CD4-positive, alpha-beta T cell (primary cell): ENCODE data around the gene OSBPL6. TPM values are rescaled to one million over a fixed set of nuclear protein-coding genes. Genes with fewer than 3 reads are reported as not detected.

Experiments
- ATAC-seq: fragments of 200-7000 bp; cut with Tn5 transposase; one replicate; pipeline ENCODE4 v1.10.0; 2022; ENCODE audit warnings: mild to moderate bottlenecking; ENCODE audit not compliant: poor library complexity
- CTCF ChIA-PET: fragments of 350-600 bp; sonication (Branson Sonifier 250); formaldehyde crosslinking; loops from one replicate; lab custom pipeline; 2021; ENCODE audit warnings: antibody characterized with exemption, inconsistent platforms; lab: Charles Lee
- POLR2A ChIA-PET: fragments of 350-600 bp; sonication (Branson Sonifier 250); formaldehyde crosslinking; loops from one replicate; lab custom pipeline; 2021; ENCODE audit warnings: antibody characterized with exemption, inconsistent platforms; lab: Charles Lee
- DNase-seq, 14 experiments: peaks; one replicate each; pipeline ENCODE4 v3.0.0-alpha.2; 2013 to 2020; ENCODE audit warnings: mixed read lengths in 2 of 14
- H3K27ac ChIP-seq, 2 donors: one replicate each; pipeline versions ENCODE4 v1.5.1 to v1.7.0; 2013; ENCODE audit warnings: low read length in 2 of 2, low read depth in 1 of 2, mild to moderate bottlenecking in 1 of 2
- H3K27me3 ChIP-seq, 2 experiments: 1 replicate in 1 of 2; 2 replicates in 1 of 2; pipeline versions ENCODE4 v1.6.1 to v1.7.0; 2013; ENCODE audit warnings: low read length in 2 of 2, control low read depth in 1 of 2, mild to moderate bottlenecking in 1 of 2, moderate library complexity in 1 of 2; ENCODE audit not compliant: insufficient read depth in 2 of 2, control insufficient read depth in 1 of 2
- H3K36me3 ChIP-seq: one replicate; pipeline ENCODE4 v1.6.1; 2013; ENCODE audit warnings: low read length, control low read depth; ENCODE audit not compliant: insufficient read depth
- H3K4me1 ChIP-seq: one replicate; pipeline ENCODE4 v1.6.1; 2013; ENCODE audit warnings: low read length, control low read depth; ENCODE audit not compliant: insufficient read depth
- H3K4me3 ChIP-seq: one replicate; pipeline ENCODE4 v1.5.1; 2013; ENCODE audit warnings: mild to moderate bottlenecking, low read length, moderate library complexity
- H3K9me3 ChIP-seq, 2 experiments: 1 replicate in 1 of 2; 2 replicates in 1 of 2; pipeline versions ENCODE4 v1.6.1 to v1.7.0; 2013; ENCODE audit warnings: low read length in 2 of 2, mild to moderate bottlenecking in 2 of 2, control low read depth in 1 of 2, moderate library complexity in 1 of 2; ENCODE audit not compliant: control insufficient read depth in 1 of 2, insufficient read depth in 1 of 2
- H3K27ac Mint-ChIP-seq: one replicate; pipeline ENCODE4 v1.8.0; 2020; ENCODE audit warnings: mixed read lengths
- H3K27me3 Mint-ChIP-seq: one replicate; pipeline ENCODE4 v1.8.0; 2021; ENCODE audit warnings: mixed read lengths
- H3K36me3 Mint-ChIP-seq: one replicate; pipeline ENCODE4 v1.8.0; 2021; ENCODE audit warnings: low read depth, mixed read lengths
- H3K4me1 Mint-ChIP-seq: one replicate; pipeline ENCODE4 v1.8.0; 2021; ENCODE audit warnings: low read depth, mixed read lengths
- H3K4me3 Mint-ChIP-seq: one replicate; pipeline ENCODE4 v1.8.0; 2020; ENCODE audit warnings: mild to moderate bottlenecking, mixed read lengths
- H3K9me3 Mint-ChIP-seq: one replicate; pipeline ENCODE4 v1.8.0; 2020; ENCODE audit warnings: mixed read lengths
- intact Hi-C, 2 experiments: fragments of 100-400 bp; cut with DNase I in 1 of 2; cut with micrococcal nuclease in 1 of 2; formaldehyde crosslinking; loops; one replicate each; pipeline versions ENCODE4 v1.15.1 to v1.9.0; 2023 to 2025; cut with DNase I, micrococcal nuclease
- total RNA-seq, 174 experiments: library from RNA in 2 of 174; stranded (reverse) in 2 of 174; gene quantifications; one replicate each; pipeline ENCODE4 v1.2.3 and lab custom pipeline; 2021 to 2026
- TF ChIP-seq, protein P1 (sequence below): fragments of 200-600 bp; IDR thresholded peaks from one replicate; pipeline ENCODE4 v1.8.0; 2022; ENCODE audit warnings: antibody characterized with exemption, mild to moderate bottlenecking

OSBPL6 gene
- total RNA-seq, 2 experiments from 2014 or later = 0.08 to 0.11 TPM

GRCh38 chr2:178392215-178392614, 197.9 kb downstream of the OSBPL6 start:
- CTCF ChIA-PET = interaction anchor here (2.4 kb wide), 1 partner anchor 22 kb away, joined by 13 read pairs; no protein-coding TSS in a partner anchor
- Mint-ChIP-seq H3K4me3 (no peak overlapping the region), H3K27me3 (no peaks in the 10 kb centered on the region), H3K27ac (no peak overlapping the region), H3K4me1 (no peaks in the 10 kb centered on the region), H3K36me3 (no peaks in the 10 kb centered on the region), H3K9me3 (no peaks in the 10 kb centered on the region)
- Histone ChIP-seq H3K27ac (no peak overlapping the region), H3K9me3 (no peaks in the 10 kb centered on the region), H3K27me3 (no peaks in the 10 kb centered on the region), H3K4me3 (no peak overlapping the region), H3K4me1 (no peaks in the 10 kb centered on the region), H3K36me3 (no peaks in the 10 kb centered on the region)
- POLR2A ChIA-PET = no interaction called here
- TF ChIP-seq, protein P1, sequence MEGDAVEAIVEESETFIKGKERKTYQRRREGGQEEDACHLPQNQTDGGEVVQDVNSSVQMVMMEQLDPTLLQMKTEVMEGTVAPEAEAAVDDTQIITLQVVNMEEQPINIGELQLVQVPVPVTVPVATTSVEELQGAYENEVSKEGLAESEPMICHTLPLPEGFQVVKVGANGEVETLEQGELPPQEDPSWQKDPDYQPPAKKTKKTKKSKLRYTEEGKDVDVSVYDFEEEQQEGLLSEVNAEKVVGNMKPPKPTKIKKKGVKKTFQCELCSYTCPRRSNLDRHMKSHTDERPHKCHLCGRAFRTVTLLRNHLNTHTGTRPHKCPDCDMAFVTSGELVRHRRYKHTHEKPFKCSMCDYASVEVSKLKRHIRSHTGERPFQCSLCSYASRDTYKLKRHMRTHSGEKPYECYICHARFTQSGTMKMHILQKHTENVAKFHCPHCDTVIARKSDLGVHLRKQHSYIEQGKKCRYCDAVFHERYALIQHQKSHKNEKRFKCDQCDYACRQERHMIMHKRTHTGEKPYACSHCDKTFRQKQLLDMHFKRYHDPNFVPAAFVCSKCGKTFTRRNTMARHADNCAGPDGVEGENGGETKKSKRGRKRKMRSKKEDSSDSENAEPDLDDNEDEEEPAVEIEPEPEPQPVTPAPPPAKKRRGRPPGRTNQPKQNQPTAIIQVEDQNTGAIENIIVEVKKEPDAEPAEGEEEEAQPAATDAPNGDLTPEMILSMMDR = no peak
- intact Hi-C loops = loop anchor here in 1 of 2 experiments (10.0 kb wide), 1 partner anchor 103 kb away; no protein-coding TSS in a partner anchor
- DNase-seq = no peak
- no peak for ATAC-seq

DNA sequence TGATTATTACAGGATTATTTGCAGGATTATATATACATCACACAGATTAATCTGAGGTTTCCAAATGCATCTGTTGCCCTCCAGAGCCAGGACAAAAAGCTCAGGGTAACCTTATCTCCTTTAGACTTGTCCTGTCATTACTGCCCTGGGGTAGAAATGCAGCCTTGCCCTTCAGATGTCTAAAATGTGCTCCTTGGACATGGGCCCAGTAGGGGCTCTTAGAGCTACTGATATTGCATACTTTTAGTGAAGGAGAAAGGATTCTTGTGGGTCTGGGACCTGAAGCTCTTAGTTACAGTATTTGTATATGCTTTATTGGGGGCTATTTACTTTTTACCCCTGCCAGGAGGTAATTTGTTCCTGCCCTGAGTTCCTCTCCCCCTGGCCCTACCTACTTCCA, 200.5 kb downstream of the OSBPL6 start:
- Mint-ChIP-seq H3K4me1 (no peaks in the 10 kb centered on the region), H3K9me3 (no peaks in the 10 kb centered on the region), H3K27me3 (no peaks in the 10 kb centered on the region), H3K36me3 (no peaks in the 10 kb centered on the region), H3K4me3 (no peak overlapping the region), H3K27ac (no peak overlapping the region)
- ChIA-PET POLR2A (interaction anchor here (0.6 to 1.2 kb wide), 2 partner anchors 20 to 1148 kb away, joined by 4 read pairs; no protein-coding TSS in a partner anchor), CTCF (interaction anchor here (1.4 to 1.5 kb wide), 2 partner anchors 20 to 24 kb away, joined by 5 to 7 read pairs; no protein-coding TSS in a partner anchor)
- no peaks in the 10 kb centered on the region for H3K9me3 ChIP-seq
- H3K4me3 ChIP-seq = no peak overlapping the region
- H3K36me3 ChIP-seq = no peaks in the 10 kb centered on the region
- TF ChIP-seq, protein P1 = no peak
- no peak overlapping the region for H3K27ac ChIP-seq
- intact Hi-C loops = loop anchor here (5.0 to 10.0 kb wide), 2 partner anchors 100 to 302 kb away; no protein-coding TSS in a partner anchor
- DNase-seq = no peak
- no peaks in the 10 kb centered on the region for H3K27me3 ChIP-seq
- no peaks in the 10 kb centered on the region for H3K4me1 ChIP-seq
- no peak for ATAC-seq

DNA sequence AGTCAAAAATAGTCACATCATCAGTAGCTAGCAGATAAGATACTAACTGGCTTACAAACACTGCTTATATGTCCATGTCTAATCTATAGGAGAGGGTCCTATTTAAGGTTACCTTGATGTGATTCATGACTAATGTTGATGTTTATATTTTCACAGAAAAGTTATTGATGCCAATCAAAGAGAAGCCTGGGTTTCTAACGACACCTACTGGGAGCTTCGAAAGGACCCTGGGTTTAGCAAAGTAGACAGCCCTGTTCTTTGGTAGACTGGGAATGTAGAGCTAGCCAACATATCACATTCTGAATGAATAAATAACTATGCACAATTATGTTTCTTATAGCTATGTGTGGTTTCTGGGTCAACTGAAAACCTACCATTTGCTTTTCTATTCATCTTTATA, 201.0 kb downstream of the OSBPL6 start:
- no peaks in the 10 kb centered on the region for H3K27me3 Mint-ChIP-seq
- no peaks in the 10 kb centered on the region for H3K36me3 ChIP-seq
- H3K9me3 Mint-ChIP-seq = no peaks in the 10 kb centered on the region
- H3K27ac Mint-ChIP-seq = no peak overlapping the region
- TF ChIP-seq, protein P1 = no peak
- intact Hi-C loops = loop anchor here (5.0 to 10.0 kb wide), 2 partner anchors 100 to 302 kb away; no protein-coding TSS in a partner anchor
- ATAC-seq (no peak), DNase-seq (no peak)
- H3K4me3 Mint-ChIP-seq = no peak overlapping the region
- no peaks in the 10 kb centered on the region for H3K4me1 Mint-ChIP-seq
- no peaks in the 10 kb centered on the region for H3K4me1 ChIP-seq
- H3K27ac ChIP-seq = no peak overlapping the region
- H3K4me3 ChIP-seq = no peak overlapping the region
- H3K9me3 ChIP-seq = no peaks in the 10 kb centered on the region
- POLR2A ChIA-PET = interaction anchor here (0.6 to 1.2 kb wide), 2 partner anchors 19 to 1148 kb away, joined by 4 read pairs; no protein-coding TSS in a partner anchor
- CTCF ChIA-PET = interaction anchor here (0.7 to 1.5 kb wide), 3 partner anchors 19 to 24 kb away, joined by 4 to 7 read pairs (median 5); no protein-coding TSS in a partner anchor
- H3K36me3 Mint-ChIP-seq = no peaks in the 10 kb centered on the region
- no peaks in the 10 kb centered on the region for H3K27me3 ChIP-seq
